Spleen (tissue), 11 donors: ENCODE measurements around the gene ZC3H13. TPM values are rescaled to one million over a fixed set of nuclear protein-coding genes. Genes with fewer than 3 reads are reported as not detected.

Experiments used
- DNase-seq: peaks from one replicate; pipeline ENCODE4 v3.0.0-alpha.2; 2020
- H3K27ac ChIP-seq, 8 donors: fragments of 200-600 bp; sonication (generic) in 7 of 8; 1 replicate in 4 of 8; 2 replicates in 4 of 8; pipeline versions ENCODE4 v1.5.0 to v1.8.0; 2016 to 2021; ENCODE audit warnings: inconsistent platforms in 4 of 8, mild to moderate bottlenecking in 4 of 8, moderate library complexity in 1 of 8
- H3K27me3 ChIP-seq, 7 donors: fragments of 200-600 bp; sonication (generic) in 6 of 7; replicated peaks in 1 of 7; 1 replicate in 4 of 7; 2 replicates in 3 of 7; pipeline versions ENCODE4 v1.5.0 to v1.8.0; 2016 to 2021; ENCODE audit warnings: inconsistent platforms in 3 of 7, mild to moderate bottlenecking in 1 of 7
- H3K36me3 ChIP-seq, 6 donors: fragments of 200-600 bp; sonication (generic) in 5 of 6; 1 replicate in 4 of 6; 2 replicates in 2 of 6; pipeline versions ENCODE4 v1.5.0 to v1.8.0; 2016 to 2021; ENCODE audit warnings: inconsistent platforms in 2 of 6
- H3K4me1 ChIP-seq, 6 donors: fragments of 200-600 bp; sonication (generic) in 5 of 6; 1 replicate in 3 of 6; 2 replicates in 3 of 6; pipeline versions ENCODE4 v1.5.0 to v1.8.0; 2016 to 2021; ENCODE audit warnings: inconsistent platforms in 3 of 6
- H3K4me3 ChIP-seq, 8 donors: fragments of 200-600 bp; sonication (generic) in 7 of 8; 1 replicate in 4 of 8; 2 replicates in 4 of 8; pipeline versions ENCODE4 v1.5.0 to v1.8.0; 2016 to 2021; ENCODE audit warnings: inconsistent platforms in 4 of 8, mild to moderate bottlenecking in 4 of 8, moderate library complexity in 2 of 8
- H3K9me3 ChIP-seq, 8 donors: fragments of 200-600 bp; sonication (generic) in 7 of 8; 1 replicate in 4 of 8; 2 replicates in 4 of 8; pipeline versions ENCODE4 v1.5.0 to v1.8.0; 2016 to 2021; ENCODE audit warnings: inconsistent platforms in 4 of 8
- CTCF ChIP-seq, 11 experiments: fragments of 200-600 bp in 7 of 11; fragments of 450-650 bp in 4 of 11; sonication (generic) in 4 of 11; IDR thresholded peaks in 8 of 11; conservative IDR thresholded peaks in 3 of 11; 1 replicate in 7 of 11; 2 replicates in 4 of 11; pipeline versions ENCODE4 v1.4.0 to v1.8.0; 2016 to 2021; ENCODE audit warnings: antibody characterized with exemption in 11 of 11, inconsistent platforms in 4 of 11, mild to moderate bottlenecking in 1 of 11
- POLR2A ChIP-seq, 3 donors: fragments of 450-650 bp; IDR thresholded peaks; one replicate each; pipeline ENCODE4 v1.5.1; 2017; ENCODE audit warnings: antibody characterized with exemption in 3 of 3, mild to moderate bottlenecking in 1 of 3
- POLR2AphosphoS5 ChIP-seq, 3 donors: sonication (generic); formaldehyde crosslinking; IDR thresholded peaks; one replicate each; pipeline ENCODE4 v1.5.1; 2017; ENCODE audit warnings: antibody characterized with exemption in 3 of 3
- WGBS, 5 donors: extraction: QIAGEN DNeasy Blood & Tissue Kit in 3 of 5; methylation state at CpG; one replicate each; pipeline versions ENCODE4 v1.1.5 to v1.1.7; 2013 to 2018; 5-methylcytosine and 5-hydroxymethylcytosine counted together
- intact Hi-C: fragments of 100-400 bp; cut with DNase I; formaldehyde crosslinking; loops from one replicate; pipeline ENCODE4 v1.15.0; 2023; ENCODE audit warnings: low total_unique reads
- polyA plus RNA-seq, 3 donors: library from polyadenylated mRNA; stranded (reverse); fragments of 200-250 nt; gene quantifications; one replicate each; pipeline ENCODE4 v1.2.1, GENCODE V29; 2013
- total RNA-seq, 7 donors: library from RNA; depleted of rRNA in 3 of 7; stranded (reverse); fragments of >200 nt in 3 of 7; fragmentation: NEBNext Ultra II Directional in 4 of 7; extraction: Animal tissue kit (Norgen Biotek cat#: 25700) in 4 of 7; gene quantifications; one replicate each; pipeline versions ENCODE4 v1.1.0 to v1.2.1, GENCODE V29; 2016 to 2021
- donor health status: healthy with polysubstance abuse.
- donor health status: DM: no; HTN: no; CAD: no; lungs with moderate emphysema.
- donor health status: DM: no; HTN: no; CAD: no.
- donor health status: Bipolar disorder and iron deficiency.
- donor health status: healthy.
- donor health status: DM: no; HTN: no; CAD: no.
- donor health status: DM: yes; HTN: yes; CAD: no.

ZC3H13 gene
- total and polyA plus RNA-seq, 10 donors, result 7.9 to 61.2 (median 33.1) TPM

- whole genome bisulfite sequencing, 5 donors, result 20 to 35% (median 25%) methylated on average over 18 of the region's 18 CpGs
- no peaks in the 10 kb centered on the region for H3K9me3 ChIP-seq
- DNase-seq, result no peak
- TF ChIP-seq POLR2A (IDR thresholded peaks at IDR 0.05) (no peak), CTCF (IDR thresholded peaks at IDR 0.05 in 8 of 11, conservative IDR thresholded peaks at IDR 0.05 in 3 of 11) (no peak), POLR2AphosphoS5 (IDR thresholded peaks at IDR 0.05) (no peak)
- H3K27me3 ChIP-seq, result no peaks in the 10 kb centered on the region
- H3K27ac ChIP-seq, result peak overlapping the region in 7 of 8 donors; percentile 92 to 99 (median 98)
- H3K4me1 ChIP-seq, result peaks cover 16 to 49% (median 34%) of the 10 kb centered on the region in 6 donors
- intact Hi-C loops, result no loop called here
- H3K4me3 ChIP-seq, result peak overlapping the region; percentile 50 to 74 (median 66)
- H3K36me3 ChIP-seq, result no peaks in the 10 kb centered on the region
These were observed 841 bp upstream of the ZC3H13 start for GRCh38 chr13:46053162-46054012.

- DNase-seq, result no peak
These were observed 603 bp downstream of the ZC3H13 start for GRCh38 chr13:46051968-46052318.

GRCh38 chr13:46050771-46051170 is 1.8 kb downstream of the ZC3H13 start:
- intact Hi-C loops, result no loop called here
- H3K27me3 ChIP-seq, result no peaks in the 10 kb centered on the region
- peak overlapping the region in 3 of 8 donors; percentile 57 to 74 (median 64) for H3K4me3 ChIP-seq
- H3K36me3 ChIP-seq, result no peaks in the 10 kb centered on the region
- no peak for DNase-seq
- no peaks in the 10 kb centered on the region for H3K9me3 ChIP-seq
- H3K4me1 ChIP-seq, result peaks cover 16 to 73% (median 40%) of the 10 kb centered on the region in 6 donors
- H3K27ac ChIP-seq, result no peak overlapping the region
- no peak for TF ChIP-seq POLR2A (IDR thresholded peaks at IDR 0.05)
- TF ChIP-seq CTCF (IDR thresholded peaks at IDR 0.05 in 8 of 11, conservative IDR thresholded peaks at IDR 0.05 in 3 of 11), result no peak
- no peak for TF ChIP-seq POLR2AphosphoS5 (IDR thresholded peaks at IDR 0.05)

More at GRCh38 chr13:46051968-46052318, 603 bp downstream of the ZC3H13 start:
- intact Hi-C loops, result no loop called here
- peak overlapping the region; percentile 92 to 99 (median 98) for H3K27ac ChIP-seq
- no peaks in the 10 kb centered on the region for H3K27me3 ChIP-seq
- no peaks in the 10 kb centered on the region for H3K36me3 ChIP-seq
- H3K4me1 ChIP-seq, result peaks cover 16 to 61% (median 37%) of the 10 kb centered on the region in 6 donors
- H3K4me3 ChIP-seq, result peak overlapping the region; percentile 50 to 74 (median 66)
- TF ChIP-seq POLR2A (IDR thresholded peaks at IDR 0.05), result no peak
- no peak for TF ChIP-seq CTCF (IDR thresholded peaks at IDR 0.05 in 8 of 11, conservative IDR thresholded peaks at IDR 0.05 in 3 of 11)
- no peak for TF ChIP-seq POLR2AphosphoS5 (IDR thresholded peaks at IDR 0.05)
- 0 to 2% (median 0%) methylated on average over 7 of the region's 7 CpGs for WGBS, 5 donors
- H3K9me3 ChIP-seq, result no peaks in the 10 kb centered on the region

GRCh38 chr13:46045424-46045823 is 7.1 kb downstream of the ZC3H13 start:
- no peak for DNase-seq
- TF ChIP-seq CTCF (IDR thresholded peaks at IDR 0.05 in 8 of 11, conservative IDR thresholded peaks at IDR 0.05 in 3 of 11), result no peak
- no peak for TF ChIP-seq POLR2AphosphoS5 (IDR thresholded peaks at IDR 0.05)
- no peak for TF ChIP-seq POLR2A (IDR thresholded peaks at IDR 0.05)
- intact Hi-C loops, result no loop called here
- peaks cover 0 to 28% (median 11%) of the 10 kb centered on the region in 6 donors for H3K36me3 ChIP-seq
- H3K4me3 ChIP-seq, result no peak overlapping the region
- WGBS, 5 donors, result 86 to 95% (median 88%) methylated on average over 2 of the region's 2 CpGs
- H3K4me1 ChIP-seq, result peaks cover 0 to 58% (median 18%) of the 10 kb centered on the region in 6 donors
- no peak overlapping the region for H3K27ac ChIP-seq
- H3K9me3 ChIP-seq, result no peaks in the 10 kb centered on the region
- H3K27me3 ChIP-seq, result no peaks in the 10 kb centered on the region
